GM18868 (cell line): ENCODE measurements around the gene OR1B1.
"Not testable (repeated sequence)": the region's sequence is repeated elsewhere in the genome, so short reads cannot be mapped to it uniquely, and the experiment has no call there.

ENCODE experiments used
- ATAC-seq: cut with Tn5 transposase; IDR thresholded peaks from one replicate; pipeline ENCODE4 v1.9.1; 2021; ENCODE audit warnings: mild to moderate bottlenecking, moderate library complexity; ENCODE audit not compliant: unreplicated experiment

OR1B1 gene

DNA sequence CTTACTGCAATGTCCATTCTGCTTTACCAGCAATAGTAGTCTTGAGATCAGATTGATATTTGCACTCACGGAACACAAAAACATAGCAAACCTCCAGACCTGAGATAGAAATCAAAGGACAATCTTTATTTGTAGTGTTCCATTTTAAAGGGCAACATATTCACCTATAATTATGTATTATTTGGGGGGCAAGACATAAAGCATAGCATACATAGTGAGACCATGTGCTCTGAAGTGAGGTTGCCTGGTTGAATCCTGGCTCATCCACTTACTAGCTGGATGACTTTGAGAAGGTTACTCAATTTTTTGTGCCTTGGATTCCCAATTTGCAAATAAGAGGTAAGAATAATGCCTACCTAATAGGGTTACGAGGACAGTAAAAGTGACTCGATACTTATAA is at the start of gene OR1B1:
TSS of gene OR1B1 (minus strand) at position 101 of the 400 bp plus-strand sequence.
- no peak for ATAC-seq

- ATAC-seq, result no peak
These were observed 38.3 kb upstream of the OR1B1 start for GRCh38 chr9:122695696-122696095.

DNA sequence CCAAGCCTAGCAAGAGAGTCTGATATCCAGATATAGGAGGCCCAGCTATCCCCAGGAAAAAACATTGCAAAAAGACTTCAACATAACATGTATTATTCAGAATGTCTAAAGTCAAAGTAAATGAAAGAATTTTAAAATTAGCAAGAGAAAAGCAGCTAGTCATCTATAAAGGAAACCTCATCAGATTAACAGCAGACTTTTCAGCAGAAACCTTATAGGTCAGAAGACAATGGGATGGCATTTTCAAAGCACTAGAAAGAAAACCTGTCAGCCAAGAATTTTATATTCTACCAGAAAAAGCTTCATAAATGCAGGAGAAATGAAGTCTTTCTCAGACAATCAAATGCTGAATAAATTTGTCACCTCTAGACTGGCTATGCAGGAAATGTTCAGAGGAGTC is 27.4 kb upstream of the OR1B1 start:
- no peak for ATAC-seq

GRCh38 chr9:122672481-122672880 is 15.1 kb upstream of the OR1B1 start:
- ATAC-seq, result no peak

- ATAC-seq, result no peak
These were observed 4.0 kb upstream of the OR1B1 start, which contains the start of gene OR1L1 for GRCh38 chr9:122661416-122661815. Gene OR1L1 (plus strand): TSS chr9:122661716. CDS start chr9:122661716, 0 bp downstream.

- no peak for ATAC-seq
These were observed 1.0 kb downstream of the OR1B1 start for GRCh38 chr9:122656378-122656777.

- no peak for ATAC-seq
These were observed 15.2 kb downstream of the OR1B1 start for GRCh38 chr9:122642226-122642625.

DNA sequence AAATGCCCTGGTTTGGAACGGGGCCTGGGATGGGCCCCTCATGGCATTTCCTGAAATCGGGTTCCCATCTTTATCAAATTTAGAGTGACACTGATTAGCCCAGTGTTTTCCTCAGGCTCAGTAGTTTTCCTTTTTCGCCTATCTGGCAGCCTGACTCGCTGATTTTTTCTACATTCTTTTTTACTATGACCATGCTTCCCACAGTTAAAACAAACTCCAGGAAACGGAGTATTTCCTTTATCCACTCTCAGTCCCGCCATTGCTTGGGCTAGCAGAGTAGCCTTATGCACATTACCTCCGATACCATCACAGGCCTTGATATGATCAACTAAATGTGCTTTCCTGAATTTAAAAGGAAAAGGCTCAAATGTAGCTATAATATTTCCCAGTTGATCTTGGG is 37.4 kb downstream of the OR1B1 start:
- ATAC-seq, result no peak

DNA sequence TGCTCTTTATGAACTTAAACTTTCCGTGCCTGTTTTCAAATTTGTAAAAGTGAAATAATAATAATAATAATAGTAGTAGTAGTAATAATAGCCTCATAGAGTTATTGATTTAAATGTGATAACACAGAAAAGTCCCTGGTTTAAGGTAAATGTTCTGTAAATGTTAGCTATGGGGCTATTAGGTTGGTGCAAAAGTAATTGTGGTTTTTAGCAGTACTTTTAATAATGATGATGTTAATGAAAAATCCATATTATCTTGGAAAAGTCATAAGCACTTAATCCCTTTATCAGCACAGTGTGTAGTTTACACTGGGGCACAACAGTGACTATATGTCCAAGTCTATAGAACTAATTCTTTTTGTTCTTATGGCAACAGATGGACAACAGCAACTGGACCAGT is 43.1 kb downstream of the OR1B1 start, which contains the start of gene OR1Q1:
TSS of gene OR1Q1 (plus strand) at position 377 of the 400 bp plus-strand sequence. CDS start at position 377, 0 bp downstream.
- ATAC-seq, result no peak

DNA sequence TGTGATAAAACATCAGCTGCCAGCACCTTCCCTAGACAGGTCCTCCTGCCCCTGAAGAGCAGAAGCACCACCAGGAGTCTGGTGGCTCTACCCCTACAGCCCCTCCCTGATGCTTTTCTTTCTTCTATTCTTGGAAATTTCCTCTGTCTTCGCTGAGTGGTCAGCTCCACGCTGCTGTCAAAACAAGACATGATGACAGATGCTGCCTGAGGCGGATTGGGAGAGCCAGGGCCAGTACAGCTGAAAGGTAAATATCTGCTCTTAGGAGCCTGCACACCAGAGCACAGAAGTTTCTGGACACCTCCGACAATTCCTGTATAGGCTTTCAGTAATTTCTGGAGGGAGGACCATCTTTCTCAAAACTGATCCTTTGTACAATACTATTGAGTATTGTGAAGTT is 47.6 kb downstream of the OR1B1 start:
- ATAC-seq, result no peak

DNA sequence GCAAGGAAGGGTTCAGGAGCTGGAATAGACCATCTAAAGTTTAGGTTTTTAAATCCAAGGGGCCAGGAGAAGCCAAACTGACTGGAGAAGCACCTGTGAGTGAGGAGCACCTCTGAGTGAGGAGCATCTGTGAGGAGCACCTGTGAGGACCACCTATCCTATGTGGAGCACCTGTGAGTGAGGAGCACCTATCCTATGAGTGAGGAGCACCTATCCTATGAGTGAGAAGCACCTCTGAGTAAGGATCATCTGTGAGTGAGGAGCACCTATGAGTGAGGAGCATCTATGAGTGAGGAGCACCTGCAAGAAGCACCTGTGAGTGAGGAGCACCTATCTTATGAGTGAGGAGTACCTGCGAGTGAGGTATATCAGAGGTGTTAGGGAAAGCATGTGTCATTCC is 50.8 kb downstream of the OR1B1 start:
- ATAC-seq, result no peak

DNA sequence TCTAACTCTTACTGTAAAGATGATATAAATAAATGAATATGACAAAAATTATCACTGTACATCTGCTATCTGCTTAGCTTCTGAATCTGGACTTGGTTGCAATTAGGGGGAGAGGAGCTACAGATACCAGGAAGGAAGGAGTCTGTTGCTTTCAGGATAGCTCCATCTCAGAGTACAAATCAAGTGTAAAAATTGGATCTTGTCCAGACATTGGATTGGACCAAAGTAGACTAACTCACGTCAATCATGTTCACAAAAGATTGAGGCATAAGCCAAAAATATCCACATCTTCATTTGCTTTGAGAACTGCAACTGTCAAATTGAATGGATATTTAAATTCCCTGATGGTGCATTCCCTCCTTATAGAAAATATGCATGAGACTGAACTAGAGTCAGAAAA is 51.7 kb downstream of the OR1B1 start:
- no peak for ATAC-seq

- not testable (repeated sequence) for ATAC-seq
These were observed 74.1 kb downstream of the OR1B1 start, which contains the start of gene OR1L8 for GRCh38 chr9:122583284-122583683. Gene OR1L8 (minus strand): TSS chr9:122583384. CDS start chr9:122568477, 14,907 bp downstream.

GRCh38 chr9:122580360-122580759 is 77.1 kb downstream of the OR1B1 start:
- ATAC-seq, result no peak

DNA sequence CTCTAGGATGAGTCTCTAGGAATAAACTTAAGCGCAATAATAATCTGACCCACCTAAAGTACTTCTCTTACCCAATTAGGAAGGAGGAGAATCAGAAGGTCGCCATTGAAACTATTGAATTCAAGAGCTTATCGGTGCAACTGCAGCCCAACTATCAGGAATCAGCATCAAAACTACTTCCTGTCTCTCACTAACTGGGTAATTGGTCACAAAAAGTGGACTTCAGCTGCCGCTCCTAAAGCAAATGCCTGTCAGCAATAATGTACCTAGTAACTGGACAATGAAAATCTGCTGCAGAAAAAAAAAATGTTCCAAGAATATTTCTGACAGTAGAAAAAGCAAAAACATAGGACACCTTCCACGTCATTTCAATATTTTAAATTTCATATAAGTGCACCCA is 77.6 kb downstream of the OR1B1 start:
- no peak for ATAC-seq
